ENCODE results near the gene PAFAH2. TPM values are rescaled to one million over a fixed set of nuclear protein-coding genes. Genes with fewer than 3 reads are reported as not detected.

Gene PAFAH2
- total and polyA plus RNA-seq, 2 of the 13 experiments (the other 11 are each of a cell fraction or from before 2014, with no cell fraction given), result 6.9 to 9.4 TPM

GRCh38 chr1:25997828-25998761 lies at the start of gene PAFAH2 (continued):
- TF ChIP-seq ZNF318 (CRISPR knock-in tag; IDR thresholded peaks at IDR 0.05) (no peak), TMF1 (CRISPR knock-in tag; IDR thresholded peaks at IDR 0.05; ENCODE audit: low read depth) (peak; percentile 90), ZNF331 (CRISPR knock-in tag; IDR thresholded peaks at IDR 0.05) (peak; percentile 93), E2F5 (CRISPR knock-in tag; conservative IDR thresholded peaks at IDR 0.05) (no peak; the same call in 1 of the 2 replicates), MBD4 (IDR thresholded peaks at IDR 0.05; ENCODE audit: borderline replicate concordance, low read length) (no peak), MATR3 (CRISPR knock-in tag; IDR thresholded peaks at IDR 0.05) (no peak), HMG20A (CRISPR knock-in tag; IDR thresholded peaks at IDR 0.05; ENCODE audit: borderline replicate concordance) (0 out of 2 replicates have a peak, but pooled peaks have one; percentile 62), SRSF1 (optimal IDR thresholded peaks at IDR 0.05; ENCODE audit: low read depth, low read length) (no peak), ZNF616 (CRISPR knock-in tag; IDR thresholded peaks at IDR 0.05; ENCODE audit: low read depth) (0 out of 2 replicates have a peak, but pooled peaks have one; percentile 66), ZFAT (CRISPR knock-in tag; conservative IDR thresholded peaks at IDR 0.05) (no peak), ZNF572 (CRISPR knock-in tag; IDR thresholded peaks at IDR 0.05) (0 out of 2 replicates have a peak, but pooled peaks have one; percentile 61), JUNB (CRISPR knock-in tag; IDR thresholded peaks at IDR 0.05; ENCODE audit: borderline replicate concordance) (no peak)
- TF ChIP-seq, protein P1, sequence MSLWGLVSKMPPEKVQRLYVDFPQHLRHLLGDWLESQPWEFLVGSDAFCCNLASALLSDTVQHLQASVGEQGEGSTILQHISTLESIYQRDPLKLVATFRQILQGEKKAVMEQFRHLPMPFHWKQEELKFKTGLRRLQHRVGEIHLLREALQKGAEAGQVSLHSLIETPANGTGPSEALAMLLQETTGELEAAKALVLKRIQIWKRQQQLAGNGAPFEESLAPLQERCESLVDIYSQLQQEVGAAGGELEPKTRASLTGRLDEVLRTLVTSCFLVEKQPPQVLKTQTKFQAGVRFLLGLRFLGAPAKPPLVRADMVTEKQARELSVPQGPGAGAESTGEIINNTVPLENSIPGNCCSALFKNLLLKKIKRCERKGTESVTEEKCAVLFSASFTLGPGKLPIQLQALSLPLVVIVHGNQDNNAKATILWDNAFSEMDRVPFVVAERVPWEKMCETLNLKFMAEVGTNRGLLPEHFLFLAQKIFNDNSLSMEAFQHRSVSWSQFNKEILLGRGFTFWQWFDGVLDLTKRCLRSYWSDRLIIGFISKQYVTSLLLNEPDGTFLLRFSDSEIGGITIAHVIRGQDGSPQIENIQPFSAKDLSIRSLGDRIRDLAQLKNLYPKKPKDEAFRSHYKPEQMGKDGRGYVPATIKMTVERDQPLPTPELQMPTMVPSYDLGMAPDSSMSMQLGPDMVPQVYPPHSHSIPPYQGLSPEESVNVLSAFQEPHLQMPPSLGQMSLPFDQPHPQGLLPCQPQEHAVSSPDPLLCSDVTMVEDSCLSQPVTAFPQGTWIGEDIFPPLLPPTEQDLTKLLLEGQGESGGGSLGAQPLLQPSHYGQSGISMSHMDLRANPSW (CRISPR knock-in tag; IDR thresholded peaks at IDR 0.05; ENCODE audit: borderline replicate concordance), result peak; percentile 83; the same call in 1 of the 2 replicates
- TF ChIP-seq, protein P2, sequence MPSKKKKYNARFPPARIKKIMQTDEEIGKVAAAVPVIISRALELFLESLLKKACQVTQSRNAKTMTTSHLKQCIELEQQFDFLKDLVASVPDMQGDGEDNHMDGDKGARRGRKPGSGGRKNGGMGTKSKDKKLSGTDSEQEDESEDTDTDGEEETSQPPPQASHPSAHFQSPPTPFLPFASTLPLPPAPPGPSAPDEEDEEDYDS (CRISPR knock-in tag; IDR thresholded peaks at IDR 0.05), result peak; percentile 66
